Immature natural killer cell (primary cell): ENCODE measurements around the gene SPTBN1. TPM values are rescaled to one million over a fixed set of nuclear protein-coding genes. Genes with fewer than 3 reads are reported as not detected.
A peak's percentile ranks its signal among the peaks of the same experiment; 100 is the strongest.

Experiments used
- DNase-seq, 3 donors: peaks; one replicate each; pipeline ENCODE4 v3.0.0; 2022; ENCODE audit warnings: mixed read lengths in 1 of 3
- H3K27ac Mint-ChIP-seq, 6 donors: one replicate each; pipeline ENCODE4 v1.8.0; 2020; ENCODE audit warnings: mixed read lengths in 6 of 6, mild to moderate bottlenecking in 5 of 6, inconsistent platforms in 4 of 6, moderate library complexity in 3 of 6
- H3K27me3 Mint-ChIP-seq, 3 donors: one replicate each; pipeline ENCODE4 v1.8.0; 2020 to 2021; ENCODE audit warnings: low read depth in 3 of 3, mild to moderate bottlenecking in 3 of 3, mixed read lengths in 3 of 3, moderate library complexity in 3 of 3, inconsistent platforms in 1 of 3
- H3K36me3 Mint-ChIP-seq, 3 donors: one replicate each; pipeline ENCODE4 v1.8.0; 2020; ENCODE audit warnings: mixed read lengths in 3 of 3, inconsistent platforms in 2 of 3, mild to moderate bottlenecking in 2 of 3
- H3K4me1 Mint-ChIP-seq, 2 donors: one replicate each; pipeline ENCODE4 v1.8.0; 2020; ENCODE audit warnings: inconsistent platforms in 2 of 2, mild to moderate bottlenecking in 2 of 2, mixed read lengths in 2 of 2, moderate library complexity in 1 of 2
- H3K4me3 Mint-ChIP-seq, 5 donors: one replicate each; pipeline ENCODE4 v1.8.0; 2020; ENCODE audit warnings: mild to moderate bottlenecking in 5 of 5, mixed read lengths in 5 of 5, inconsistent platforms in 3 of 5, moderate library complexity in 3 of 5
- H3K9me3 Mint-ChIP-seq, 6 donors: one replicate each; pipeline ENCODE4 v1.8.0; 2020; ENCODE audit warnings: mild to moderate bottlenecking in 6 of 6, mixed read lengths in 6 of 6, inconsistent platforms in 4 of 6, moderate library complexity in 3 of 6
- polyA plus RNA-seq, 3 donors: library from polyadenylated mRNA; unstranded; fragments of 300-500 nt; fragmentation: Illumina TruSeq; gene quantifications; one replicate each; pipeline ENCODE4 v1.2.3, GENCODE V29; 2021

The SPTBN1 gene
- polyA plus RNA-seq, 3 donors from 2014 or later = 0.41 to 57.5 (median 7.7) TPM

GRCh38 chr2:54568876-54569321 is 112.8 kb downstream of the SPTBN1 start:
- Mint-ChIP-seq H3K27me3 (peaks cover 4 to 18% (median 11%) of the 10 kb centered on the region in 3 donors), H3K4me3 (peak overlapping the region; percentile 75 to 92 (median 87)), H3K36me3 (peaks cover 0 to 11% (median 8%) of the 10 kb centered on the region in 3 donors), H3K9me3 (no peaks in the 10 kb centered on the region), H3K27ac (peak overlapping the region; percentile 96 to 100 (median 98)), H3K4me1 (peaks cover 78 to 96% of the 10 kb centered on the region in 2 donors)
- peak in 1 of 3 donors; percentile 9 for DNase-seq

- Mint-ChIP-seq H3K36me3 (peaks cover 0 to 9% (median 8%) of the 10 kb centered on the region in 3 donors), H3K4me3 (peak overlapping the region; percentile 75 to 92 (median 87)), H3K27me3 (peaks cover 6 to 24% (median 12%) of the 10 kb centered on the region in 3 donors), H3K27ac (peak overlapping the region; percentile 96 to 100 (median 98)), H3K9me3 (no peaks in the 10 kb centered on the region), H3K4me1 (peaks cover 79 to 96% of the 10 kb centered on the region in 2 donors)
- DNase-seq = peak in 2 of 3 donors; percentile 22 to 27
Measured at GRCh38 chr2:54569745-54570301, 113.7 kb downstream of the SPTBN1 start.

GRCh38 chr2:54570321-54570855 is 114.3 kb downstream of the SPTBN1 start:
- no peaks in the 10 kb centered on the region for H3K9me3 Mint-ChIP-seq
- H3K4me3 Mint-ChIP-seq = peak overlapping the region; percentile 75 to 92 (median 87)
- peaks cover 6 to 24% (median 13%) of the 10 kb centered on the region in 3 donors for H3K27me3 Mint-ChIP-seq
- H3K36me3 Mint-ChIP-seq = peaks cover 0 to 8% (median 7%) of the 10 kb centered on the region in 3 donors
- DNase-seq = no peak
- peak overlapping the region; percentile 96 to 100 (median 98) for H3K27ac Mint-ChIP-seq
- peaks cover 82 to 96% of the 10 kb centered on the region in 2 donors for H3K4me1 Mint-ChIP-seq

- H3K36me3 Mint-ChIP-seq = peaks cover 0 to 4% (median 3%) of the 10 kb centered on the region in 3 donors
- H3K4me1 Mint-ChIP-seq = peaks cover 85 to 96% of the 10 kb centered on the region in 2 donors
- H3K4me3 Mint-ChIP-seq = peak overlapping the region; percentile 75 to 92 (median 87)
- no peaks in the 10 kb centered on the region for H3K9me3 Mint-ChIP-seq
- H3K27me3 Mint-ChIP-seq = peaks cover 9 to 25% (median 13%) of the 10 kb centered on the region in 3 donors
- peak overlapping the region; percentile 96 to 100 (median 98) for H3K27ac Mint-ChIP-seq
- peak; percentile 76 to 82 (median 77) for DNase-seq
Measured at GRCh38 chr2:54570925-54571694, 115.0 kb downstream of the SPTBN1 start.

- peaks cover 0 to 4% (median 0%) of the 10 kb centered on the region in 3 donors for H3K36me3 Mint-ChIP-seq
- peak; percentile 56 to 66 (median 59) for DNase-seq
Measured at GRCh38 chr2:54572262-54572635, 116.1 kb downstream of the SPTBN1 start.

GRCh38 chr2:54572636-54573536 is 116.8 kb downstream of the SPTBN1 start:
- no peaks in the 10 kb centered on the region for H3K9me3 Mint-ChIP-seq
- H3K27me3 Mint-ChIP-seq = peaks cover 9 to 28% (median 13%) of the 10 kb centered on the region in 3 donors
- peak; percentile 50 to 56 (median 55) for DNase-seq
- no peaks in the 10 kb centered on the region for H3K36me3 Mint-ChIP-seq
- H3K4me3 Mint-ChIP-seq = peak overlapping the region; percentile 75 to 92 (median 88)
- H3K4me1 Mint-ChIP-seq = peaks cover 96 to 100% of the 10 kb centered on the region in 2 donors
- H3K27ac Mint-ChIP-seq = peak overlapping the region; percentile 96 to 100 (median 98)

More at GRCh38 chr2:54572262-54572635, 116.1 kb downstream of the SPTBN1 start:
- H3K27ac Mint-ChIP-seq = peak overlapping the region; percentile 96 to 100 (median 98)
- peak overlapping the region; percentile 75 to 92 (median 88) for H3K4me3 Mint-ChIP-seq
- H3K4me1 Mint-ChIP-seq = peaks cover 93 to 100% of the 10 kb centered on the region in 2 donors
- peaks cover 9 to 28% (median 13%) of the 10 kb centered on the region in 3 donors for H3K27me3 Mint-ChIP-seq
- no peaks in the 10 kb centered on the region for H3K9me3 Mint-ChIP-seq

- Mint-ChIP-seq H3K9me3 (no peaks in the 10 kb centered on the region), H3K4me3 (peak overlapping the region; percentile 75 to 92 (median 88)), H3K27ac (peak overlapping the region; percentile 96 to 100 (median 98)), H3K27me3 (peaks cover 9 to 28% (median 12%) of the 10 kb centered on the region in 3 donors), H3K4me1 (peaks cover 99 to 100% of the 10 kb centered on the region in 2 donors), H3K36me3 (no peaks in the 10 kb centered on the region)
- DNase-seq = no peak
Measured at GRCh38 chr2:54573537-54573919, 117.4 kb downstream of the SPTBN1 start.

GRCh38 chr2:54574107-54574859 is 118.2 kb downstream of the SPTBN1 start:
- Mint-ChIP-seq H3K4me1 (peaks cover 99 to 100% of the 10 kb centered on the region in 2 donors), H3K36me3 (no peaks in the 10 kb centered on the region), H3K4me3 (peak overlapping the region; percentile 75 to 92 (median 88)), H3K27me3 (peaks cover 9 to 28% (median 12%) of the 10 kb centered on the region in 3 donors), H3K27ac (peak overlapping the region; percentile 96 to 100 (median 98)), H3K9me3 (no peaks in the 10 kb centered on the region)
- DNase-seq = peak; percentile 79 to 87 (median 83)

GRCh38 chr2:54574860-54575247 is 118.7 kb downstream of the SPTBN1 start:
- DNase-seq = no peak

GRCh38 chr2:54575379-54575888 is 119.3 kb downstream of the SPTBN1 start:
- Mint-ChIP-seq H3K27ac (peak overlapping the region; percentile 96 to 100 (median 98)), H3K4me1 (peaks cover 99 to 100% of the 10 kb centered on the region in 2 donors), H3K4me3 (peak overlapping the region; percentile 55 to 92 (median 69)), H3K36me3 (no peaks in the 10 kb centered on the region), H3K9me3 (no peaks in the 10 kb centered on the region), H3K27me3 (peaks cover 11 to 28% (median 12%) of the 10 kb centered on the region in 3 donors)
- DNase-seq = no peak

More at GRCh38 chr2:54574860-54575247, 118.7 kb downstream of the SPTBN1 start:
- peak overlapping the region; percentile 75 to 92 (median 88) for H3K4me3 Mint-ChIP-seq
- H3K4me1 Mint-ChIP-seq = peaks cover 99 to 100% of the 10 kb centered on the region in 2 donors
- no peaks in the 10 kb centered on the region for H3K36me3 Mint-ChIP-seq
- H3K9me3 Mint-ChIP-seq = no peaks in the 10 kb centered on the region
- H3K27me3 Mint-ChIP-seq = peaks cover 10 to 28% (median 12%) of the 10 kb centered on the region in 3 donors
- H3K27ac Mint-ChIP-seq = peak overlapping the region; percentile 96 to 100 (median 98)

- peak overlapping the region; percentile 85 to 99 (median 97) for H3K27ac Mint-ChIP-seq
- H3K27me3 Mint-ChIP-seq = peaks cover 7 to 22% (median 8%) of the 10 kb centered on the region in 3 donors
- H3K9me3 Mint-ChIP-seq = no peaks in the 10 kb centered on the region
- peak overlapping the region; percentile 1 to 46 (median 15) for H3K4me3 Mint-ChIP-seq
- no peak for DNase-seq
- peaks cover 96 to 99% of the 10 kb centered on the region in 2 donors for H3K4me1 Mint-ChIP-seq
- no peaks in the 10 kb centered on the region for H3K36me3 Mint-ChIP-seq
Measured at GRCh38 chr2:54577035-54577434, 120.9 kb downstream of the SPTBN1 start.
